Esophagus muscularis mucosa (tissue), 3 donors: ENCODE data around the gene PIGK.

ENCODE experiments used
- CTCF ChIP-seq, 3 experiments: fragments of 200-600 bp in 2 of 3; fragments of 450-650 bp in 1 of 3; sonication (generic) in 2 of 3; IDR thresholded peaks; one replicate each; pipeline ENCODE4 v1.5.1; 2017 to 2019; ENCODE audit warnings: antibody characterized with exemption in 3 of 3, mild to moderate bottlenecking in 2 of 3, moderate library complexity in 1 of 3
- POLR2A ChIP-seq: fragments of 450-650 bp; IDR thresholded peaks from one replicate; pipeline ENCODE4 v1.6.1; 2017; ENCODE audit warnings: antibody characterized with exemption, moderate library complexity, mild to moderate bottlenecking, low read depth
- POLR2AphosphoS5 ChIP-seq, 2 donors: sonication (generic); formaldehyde crosslinking; IDR thresholded peaks; one replicate each; pipeline ENCODE4 v1.6.1; 2017; ENCODE audit warnings: antibody characterized with exemption in 2 of 2

- no peak for TF ChIP-seq CTCF (IDR thresholded peaks at IDR 0.05)
- no peak for TF ChIP-seq POLR2AphosphoS5 (IDR thresholded peaks at IDR 0.05)
- TF ChIP-seq POLR2A, result no peak
Observed at GRCh38 chr1:77100875-77101274, 118.4 kb downstream of the PIGK start.
